GM19452 (cell line): ENCODE results near the gene CTIF.

Experiments used
- ATAC-seq: cut with Tn5 transposase; IDR thresholded peaks from one replicate; pipeline ENCODE4 v1.9.1; 2021; ENCODE audit not compliant: unreplicated experiment

The CTIF gene

GRCh38 chr18:48794251-48794970 is 255.6 kb downstream of the CTIF start:
- ATAC-seq = no peak

GRCh38 chr18:48795696-48796095 is 256.9 kb downstream of the CTIF start:
- no peak for ATAC-seq

DNA sequence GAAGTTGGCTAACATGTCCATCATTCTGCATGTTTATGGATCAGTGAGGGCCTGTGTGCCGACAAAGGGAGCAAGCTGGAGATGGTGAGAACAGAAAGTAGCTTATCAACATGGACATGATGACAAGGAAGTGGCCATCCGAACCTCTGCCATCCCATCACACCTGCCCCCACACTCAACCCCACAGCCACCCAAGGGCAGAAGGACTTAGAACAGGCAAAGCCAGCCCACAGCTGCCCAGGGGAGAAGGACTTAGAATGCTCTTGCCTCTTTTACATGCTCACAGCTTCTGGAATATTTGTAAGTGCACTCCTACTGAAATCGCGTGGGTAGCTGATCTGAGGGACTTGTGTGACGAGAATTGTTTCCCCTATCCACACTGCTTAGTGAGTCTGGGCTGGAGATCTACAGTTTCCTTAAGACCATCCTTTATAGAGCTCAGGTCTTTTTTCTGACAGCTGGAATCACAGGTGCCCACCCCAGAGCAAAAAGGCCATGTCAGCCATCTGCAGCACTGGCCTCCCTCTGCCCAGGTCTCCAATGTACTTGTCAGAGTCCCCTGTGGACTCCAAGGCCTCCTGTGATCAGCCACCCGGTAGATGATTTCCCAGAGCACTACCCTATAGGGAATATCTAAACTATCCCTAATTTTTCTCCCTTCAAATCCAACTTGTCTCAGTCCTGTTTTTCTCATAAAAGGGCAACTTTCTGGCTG is 257.8 kb downstream of the CTIF start:
- no peak for ATAC-seq

DNA sequence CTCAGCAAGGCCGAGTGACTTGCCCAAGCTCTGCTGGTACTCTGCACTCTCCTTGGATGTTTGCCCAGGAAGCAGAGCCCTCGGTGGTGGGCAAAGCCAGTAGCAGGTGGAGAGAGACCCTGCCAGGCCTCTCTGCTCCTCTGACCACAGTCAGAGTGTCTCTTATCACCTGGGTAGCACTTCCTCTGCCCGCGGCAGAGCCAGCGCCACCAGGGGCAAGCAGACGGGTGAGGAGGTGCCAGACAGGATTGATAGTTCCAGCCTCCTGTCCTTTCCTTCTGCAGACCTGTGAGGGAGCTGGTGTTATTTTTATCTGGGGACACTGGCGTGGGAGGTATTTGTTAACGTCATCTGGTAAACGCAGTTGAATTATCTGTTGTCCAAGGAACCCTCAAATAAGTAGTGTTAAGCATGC is 259.0 kb downstream of the CTIF start:
- no peak for ATAC-seq

GRCh38 chr18:48798334-48799245 is 259.8 kb downstream of the CTIF start:
- no peak for ATAC-seq

- no peak for ATAC-seq
Measured at GRCh38 chr18:48799724-48800315, 261.0 kb downstream of the CTIF start.

GRCh38 chr18:48800466-48800865 is 261.6 kb downstream of the CTIF start:
- ATAC-seq = no peak

DNA sequence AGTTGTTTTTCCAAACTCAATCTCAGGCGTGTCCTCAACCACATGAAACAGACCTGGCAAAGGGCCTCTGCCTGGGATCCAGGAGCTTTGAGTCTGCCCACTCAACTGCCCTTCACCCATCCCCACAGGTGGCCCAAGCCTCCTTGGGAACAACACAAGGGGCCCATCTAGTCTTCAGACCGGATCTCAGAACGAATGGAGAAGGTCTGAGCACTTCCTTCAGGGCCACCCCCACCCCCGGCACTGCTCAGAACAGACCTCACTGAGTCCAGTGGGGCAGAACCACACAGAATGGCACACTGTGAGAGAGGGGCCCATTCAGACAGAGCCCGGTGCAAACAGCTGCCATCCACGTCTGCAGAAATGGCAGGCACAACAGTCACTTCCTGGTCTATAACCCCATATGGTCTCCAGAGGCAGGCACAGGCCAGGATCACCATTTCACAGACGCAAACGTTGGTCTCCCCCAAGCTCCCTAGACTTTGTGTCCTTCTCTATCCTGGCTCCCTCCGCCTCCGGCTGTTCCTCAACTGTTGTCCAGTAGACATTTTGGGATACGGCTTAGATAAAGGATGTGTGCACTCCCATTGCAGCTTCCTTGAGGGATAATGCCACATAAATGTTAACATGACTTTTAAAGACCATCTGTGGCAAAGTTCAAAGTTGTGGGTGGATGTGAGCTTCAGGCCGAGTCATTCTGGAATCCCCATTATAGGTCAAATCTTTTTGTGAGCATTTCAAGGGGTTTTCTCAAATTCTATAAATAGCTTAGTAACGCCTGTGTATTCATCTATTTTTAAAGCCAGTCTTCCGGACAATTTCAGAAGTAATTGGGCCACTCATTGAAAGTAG is 262.3 kb downstream of the CTIF start:
- ATAC-seq = peak; percentile 53

DNA sequence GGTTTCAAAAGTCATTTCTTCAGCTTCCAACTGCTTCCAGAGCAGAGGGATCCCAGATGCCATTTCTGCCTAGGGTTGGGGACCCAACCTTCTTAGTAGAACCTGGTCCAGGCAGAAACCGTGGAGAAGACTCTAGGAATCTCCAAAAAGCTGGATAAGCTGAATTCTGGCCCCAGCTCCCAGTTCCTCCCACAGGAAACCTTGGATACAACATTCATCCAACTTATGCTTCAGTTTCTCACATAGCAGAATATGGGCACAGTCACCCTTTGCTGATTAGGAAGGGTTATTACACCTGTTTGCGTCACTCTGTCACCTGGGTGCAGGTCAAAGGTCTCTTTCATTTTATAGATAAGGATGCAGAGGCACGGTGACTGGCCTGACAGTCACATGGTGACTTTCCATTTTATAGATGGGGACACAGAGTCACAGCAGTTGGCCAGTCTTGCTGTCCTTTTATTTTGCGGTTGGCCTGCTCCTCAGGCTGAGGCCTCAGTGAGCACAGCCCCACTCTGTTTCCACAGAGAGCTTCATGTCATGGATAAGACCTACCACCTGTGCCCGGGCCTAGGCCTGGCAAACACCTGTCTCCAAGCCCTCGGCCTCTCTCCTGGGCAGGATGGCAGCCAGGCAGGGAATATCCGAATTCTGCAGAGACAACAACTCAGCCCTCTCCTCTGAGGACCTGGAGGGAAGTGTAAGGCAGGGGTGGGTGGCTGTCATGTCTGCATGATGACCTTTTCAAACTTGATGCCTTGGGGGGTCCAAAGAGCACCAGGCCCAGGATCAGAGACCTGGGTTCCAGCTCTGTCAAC is 263.1 kb downstream of the CTIF start:
- no peak for ATAC-seq

GRCh38 chr18:48802543-48803290 is 263.9 kb downstream of the CTIF start:
- ATAC-seq = no peak

DNA sequence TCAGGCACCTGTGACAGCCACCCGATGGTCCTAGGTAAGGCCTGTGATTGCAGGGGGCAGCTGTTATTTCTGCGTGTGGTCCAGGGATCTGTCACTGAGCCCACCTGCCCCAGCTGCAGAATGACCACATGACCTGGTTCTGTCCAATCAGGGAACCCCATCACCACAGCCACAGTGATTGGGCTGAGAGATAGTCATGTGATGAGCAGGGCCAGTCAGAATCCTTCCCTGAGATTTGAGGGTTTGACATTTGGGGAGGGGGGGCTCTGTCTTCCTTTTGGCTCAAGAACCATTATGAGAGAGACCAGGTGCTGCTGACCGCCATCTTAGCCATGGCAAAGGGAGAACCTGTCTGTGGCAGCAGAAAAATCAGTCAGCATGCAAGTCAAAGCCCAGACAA is 264.7 kb downstream of the CTIF start:
- ATAC-seq = no peak

- no peak for ATAC-seq
Measured at GRCh38 chr18:48803951-48804855, 265.4 kb downstream of the CTIF start.

- no peak for ATAC-seq
Measured at GRCh38 chr18:48804856-48805610, 266.2 kb downstream of the CTIF start.

- ATAC-seq = no peak
Measured at GRCh38 chr18:48805826-48806535, 267.1 kb downstream of the CTIF start.

DNA sequence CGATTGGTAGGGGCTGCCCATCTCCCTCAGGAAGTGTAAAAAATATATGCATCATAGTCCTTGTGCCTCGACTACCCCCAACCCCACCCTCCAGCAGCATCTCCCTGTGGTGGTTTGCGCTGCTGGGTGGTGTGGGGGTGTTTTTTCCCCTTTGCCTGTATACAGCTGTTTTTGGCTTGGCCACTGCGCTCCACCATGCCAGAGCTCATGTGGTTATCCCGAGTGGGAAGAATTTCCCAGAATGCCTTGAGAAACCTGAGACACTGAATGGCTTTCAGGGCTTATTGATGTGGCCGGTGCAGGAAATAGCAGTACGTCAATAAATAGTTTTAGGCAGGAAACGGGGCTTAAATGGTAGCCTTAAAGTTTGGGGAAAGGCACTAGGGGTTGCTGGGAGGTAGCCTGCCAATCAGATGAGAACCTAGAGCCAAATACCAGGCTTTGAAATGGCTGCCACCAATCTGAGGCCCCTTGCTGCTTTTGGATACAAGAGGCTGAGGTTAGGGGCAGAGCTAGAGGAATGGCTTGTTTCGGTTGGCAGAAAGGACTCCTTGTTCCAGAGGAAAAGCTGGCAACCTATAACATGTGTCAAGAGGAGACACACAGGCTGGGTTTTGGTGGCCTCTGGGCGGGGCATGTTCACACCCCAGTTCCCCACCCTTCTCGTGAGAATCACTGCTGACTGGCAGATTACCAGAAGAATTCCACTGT is 267.9 kb downstream of the CTIF start:
- no peak for ATAC-seq

- ATAC-seq = no peak
Measured at GRCh38 chr18:48808476-48808875, 269.6 kb downstream of the CTIF start.
